Midbrain (tissue), 1 donor: ENCODE data around the gene UQCRH.
"Not testable (repeated sequence)": the region's sequence is repeated elsewhere in the genome, so short reads cannot be mapped to it uniquely, and the experiment has no call there.

Source experiments
- DNase-seq: peaks from one replicate; lab custom pipeline; 2025; lab: John Stamatoyannopoulos, UW

UQCRH gene

DNA sequence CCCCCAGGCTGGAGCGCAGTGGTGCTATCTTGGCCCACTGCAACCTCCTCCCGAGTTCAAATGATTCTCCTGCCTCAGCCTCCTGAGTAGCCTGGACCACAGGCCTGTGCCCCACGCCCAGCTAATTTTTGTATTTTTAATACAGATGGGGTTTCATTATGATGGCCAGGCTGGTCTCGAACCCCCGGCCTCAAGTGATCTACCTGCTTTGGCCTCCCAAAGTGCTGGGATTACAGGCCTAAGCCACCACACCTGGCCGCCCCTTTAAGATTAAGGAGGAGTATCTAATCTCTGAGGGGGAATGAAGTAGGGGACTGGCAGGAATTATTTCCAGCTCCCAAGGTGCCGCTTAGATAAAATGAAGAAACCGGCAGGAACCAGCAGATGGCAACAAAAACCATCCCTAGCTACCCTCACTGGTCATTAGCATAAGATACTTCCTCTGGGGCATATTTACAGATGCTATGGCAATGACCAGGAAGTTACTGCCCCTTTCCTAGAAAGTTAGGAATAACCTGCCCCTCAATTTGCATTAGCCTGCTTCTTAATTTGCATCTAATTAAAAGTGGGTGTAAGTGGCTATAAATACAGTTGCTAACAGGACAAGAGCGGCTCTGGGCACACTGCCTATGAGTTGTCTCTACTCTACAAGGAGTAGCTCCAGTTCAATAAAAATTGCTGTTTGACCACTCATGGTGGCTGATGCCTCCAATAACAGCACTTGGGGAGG is 30.0 kb downstream of the UQCRH start:
- peak; percentile 20 for DNase-seq

GRCh38 chr1:46334030-46334384 is 30.5 kb downstream of the UQCRH start:
- no peak for DNase-seq

DNA sequence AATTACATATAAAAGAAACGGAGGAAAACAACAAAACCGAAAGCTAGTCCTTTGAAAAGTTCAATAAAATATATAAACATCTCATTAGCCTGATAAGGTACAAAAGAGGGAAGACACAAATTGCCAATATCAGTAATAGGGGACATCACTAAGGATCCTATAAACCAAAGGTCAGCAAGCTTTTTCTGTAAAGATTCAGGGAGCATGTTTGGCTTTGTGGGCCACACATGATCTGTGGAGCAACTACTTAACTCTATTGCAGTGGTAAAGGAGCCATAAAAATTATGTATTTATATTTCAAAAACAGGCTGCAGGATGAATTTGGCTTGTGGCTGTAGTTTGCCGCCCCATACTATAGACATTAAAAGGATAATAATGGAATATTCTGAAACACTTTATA is 31.6 kb downstream of the UQCRH start:
- no peak for DNase-seq

DNA sequence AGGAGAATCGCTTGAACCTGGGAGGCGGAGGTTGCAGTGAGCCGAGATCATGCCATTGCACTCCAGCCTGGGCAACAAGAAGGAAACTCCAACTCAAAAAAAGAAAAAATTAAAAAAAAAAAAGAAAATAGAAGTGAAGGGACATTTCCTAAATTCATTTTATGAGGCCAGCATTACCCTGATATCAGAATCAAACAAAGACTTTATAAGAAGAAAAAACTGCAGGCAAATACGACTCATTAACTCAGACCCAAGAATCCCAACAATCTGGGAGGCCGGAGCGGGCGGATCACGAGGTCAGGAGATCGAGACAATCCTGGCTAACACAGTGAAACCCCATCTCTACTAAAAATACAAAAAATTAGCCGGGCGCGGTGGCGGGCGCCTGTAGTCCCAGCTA is 33.9 kb downstream of the UQCRH start:
- DNase-seq = not testable (repeated sequence)

DNA sequence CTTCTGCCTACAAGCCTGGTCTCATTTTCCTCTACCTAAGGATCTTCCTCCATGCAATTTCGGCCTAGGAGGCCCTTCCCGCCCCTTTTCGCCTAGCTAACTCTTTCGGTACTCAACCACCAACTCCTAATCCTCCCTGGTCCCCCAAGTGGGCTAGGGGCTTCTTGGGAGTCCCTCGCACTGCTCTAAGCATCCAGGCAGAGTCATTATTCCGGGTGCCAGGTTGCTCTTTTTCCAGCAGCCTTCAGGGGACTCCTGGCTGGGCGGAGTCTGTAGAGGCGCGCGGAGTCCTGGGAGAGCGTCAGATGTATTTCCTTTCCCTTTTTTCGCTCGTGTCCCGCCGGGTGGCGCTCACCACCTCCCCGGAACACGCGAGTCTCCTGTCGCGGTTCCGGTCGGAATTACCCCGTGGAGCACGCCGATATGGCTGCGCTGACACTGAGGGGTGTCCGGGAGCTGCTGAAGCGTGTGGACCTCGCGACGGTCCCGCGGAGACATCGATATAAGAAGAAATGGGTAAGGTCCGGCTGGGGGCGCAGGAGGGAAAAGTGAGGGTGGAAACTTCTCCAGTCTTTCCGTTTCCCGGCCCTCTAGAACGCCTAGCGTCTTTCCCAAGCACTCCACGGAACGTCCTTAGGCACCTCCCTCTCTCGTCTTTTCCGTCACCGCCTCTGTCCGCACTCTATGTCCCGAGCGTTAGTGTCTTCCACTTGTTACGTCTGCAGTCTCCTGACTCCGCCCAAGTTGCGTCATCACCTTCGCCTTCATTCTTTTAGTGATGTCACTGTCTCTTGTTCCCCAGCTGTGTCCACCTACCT is 37.1 kb downstream of the UQCRH start, which contains the start of gene NSUN4:
TSS of gene NSUN4 (plus strand) at position 404 of the 818 bp plus-strand sequence. CDS start at position 424, 20 bp downstream.
- DNase-seq = peak; percentile 94

DNA sequence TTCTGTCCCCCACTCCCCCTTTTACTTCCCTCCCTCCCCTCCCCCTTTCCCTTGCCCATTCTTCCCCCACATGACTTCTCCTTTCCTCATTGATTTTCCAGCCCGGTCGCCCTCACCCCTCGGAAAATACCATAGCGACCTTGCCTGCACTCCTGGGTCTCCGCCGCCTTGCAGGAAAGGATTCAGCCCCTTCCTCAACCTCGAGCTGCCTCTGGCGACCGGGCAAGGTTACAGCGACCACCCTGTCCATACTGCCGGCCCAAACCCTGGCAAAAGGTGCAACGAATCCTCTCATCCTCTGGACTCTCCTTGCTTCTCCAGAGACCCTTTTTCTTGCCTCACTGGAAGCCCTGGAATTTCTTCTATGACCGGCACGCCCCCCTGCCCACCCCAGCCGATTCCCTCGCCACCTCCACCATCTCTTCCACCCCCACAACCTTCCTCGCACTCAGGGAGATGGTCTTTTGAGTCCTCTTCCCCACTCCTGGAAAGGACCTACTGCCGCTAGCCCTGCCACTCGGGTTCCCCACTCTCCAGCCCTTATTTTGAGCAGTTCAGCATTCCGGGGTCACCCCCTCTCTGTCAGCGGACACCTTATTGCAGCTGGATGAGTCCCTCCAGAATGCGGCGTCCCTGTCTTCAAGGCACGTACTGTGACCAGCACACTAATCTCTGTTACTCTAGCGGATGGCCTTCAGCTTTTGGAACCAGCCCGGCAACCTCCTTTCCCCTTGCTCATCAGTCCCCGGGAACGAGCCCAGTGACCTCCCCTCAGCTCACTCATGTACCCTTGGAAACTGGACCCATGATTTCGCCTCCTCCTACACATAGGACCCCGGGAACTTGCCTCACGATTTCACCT is 38.0 kb downstream of the UQCRH start:
- no peak for DNase-seq

DNA sequence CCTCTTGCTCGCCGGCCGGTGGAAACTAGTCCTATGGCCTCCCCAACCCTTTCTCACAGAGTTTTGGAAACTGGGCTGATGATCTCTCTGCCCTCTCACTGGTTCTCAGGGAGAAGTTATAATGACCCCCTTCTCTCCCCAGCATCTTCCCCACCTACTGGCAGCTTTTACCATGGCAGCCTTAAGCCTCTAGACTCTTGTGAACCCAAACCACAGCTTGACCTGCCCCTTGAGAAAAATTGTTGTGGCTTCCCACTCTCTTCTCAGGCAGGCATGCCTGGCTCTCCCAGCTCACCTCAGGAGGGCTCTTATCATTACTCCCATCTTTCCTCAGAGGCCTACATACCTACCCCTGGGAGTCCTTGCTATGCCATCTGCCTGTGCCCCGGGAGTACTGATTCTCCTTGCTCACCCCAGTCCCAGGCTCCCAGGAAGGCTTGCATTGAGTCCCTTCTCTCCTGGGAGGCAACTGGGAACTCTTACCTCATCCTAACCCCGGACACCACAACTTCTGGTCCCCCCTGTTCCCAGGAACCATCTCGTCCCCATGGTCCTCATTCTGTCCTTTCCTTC is 38.7 kb downstream of the UQCRH start:
- DNase-seq = no peak

- no peak for DNase-seq
These were observed 39.3 kb downstream of the UQCRH start for GRCh38 chr1:46342677-46343350.

GRCh38 chr1:46343351-46343695 is 39.8 kb downstream of the UQCRH start:
- no peak for DNase-seq

GRCh38 chr1:46343705-46344104 is 40.2 kb downstream of the UQCRH start:
- no peak for DNase-seq

DNA sequence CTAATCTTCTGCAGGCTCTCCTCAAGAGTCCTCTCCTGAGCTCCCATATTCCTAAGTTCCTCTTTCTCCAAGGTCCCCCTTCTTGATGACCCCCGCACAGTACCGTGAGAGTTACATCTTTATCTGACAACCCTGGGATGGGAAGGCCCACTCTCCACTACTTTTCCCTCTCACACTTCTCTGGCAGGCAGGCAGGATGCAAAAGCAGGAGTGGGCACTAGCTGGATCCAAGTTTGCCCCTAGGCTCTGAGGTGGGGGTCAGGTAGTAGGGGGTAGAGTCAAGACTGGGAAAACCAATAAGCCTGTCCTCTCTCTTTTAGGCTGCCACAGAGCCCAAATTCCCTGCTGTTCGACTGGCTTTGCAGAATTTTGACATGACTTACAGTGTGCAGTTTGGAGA is 41.0 kb downstream of the UQCRH start:
- DNase-seq = no peak

DNA sequence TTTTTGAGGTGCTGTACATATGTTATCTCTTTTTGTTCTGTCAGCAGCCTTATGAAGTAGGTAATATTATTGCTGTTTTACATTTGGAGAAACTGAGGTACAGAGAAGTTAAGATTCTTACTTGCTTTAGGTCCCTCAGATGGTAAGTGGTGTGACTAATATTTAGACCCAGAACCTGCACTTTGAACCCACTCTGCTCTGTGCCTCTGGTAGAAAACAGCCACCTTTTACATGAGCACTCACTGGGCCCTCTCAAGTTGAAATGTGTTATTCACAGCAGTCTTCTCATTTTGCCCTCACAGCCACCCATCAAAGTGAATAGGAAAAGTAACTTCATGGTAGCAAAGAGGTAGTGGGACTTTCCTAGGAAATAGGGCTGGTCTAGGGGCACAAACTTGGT is 41.8 kb downstream of the UQCRH start:
- DNase-seq = no peak

GRCh38 chr1:46352363-46352762 is 48.9 kb downstream of the UQCRH start:
- no peak for DNase-seq

DNA sequence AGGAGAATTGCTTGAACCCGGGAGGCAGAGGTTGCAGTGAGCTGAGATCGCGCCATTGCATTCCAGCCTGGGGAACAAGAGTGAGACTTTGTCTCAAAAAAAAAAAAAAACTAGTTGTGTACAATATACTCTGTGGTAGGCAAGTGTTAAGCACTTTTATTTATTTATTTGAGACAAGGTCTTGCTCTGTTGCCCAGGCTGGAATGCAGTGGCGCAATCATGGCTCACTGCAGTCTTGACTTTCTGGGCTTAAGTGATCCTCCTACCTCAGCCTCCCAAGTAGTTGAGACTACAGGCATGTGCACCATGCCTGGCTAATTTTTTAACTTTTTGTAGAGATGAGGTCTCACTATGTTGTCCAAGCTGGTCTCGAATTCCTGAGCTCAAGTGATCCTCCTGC is 52.4 kb downstream of the UQCRH start:
- DNase-seq = not testable (repeated sequence)

- DNase-seq = no peak
These were observed 58.7 kb downstream of the UQCRH start for GRCh38 chr1:46362158-46362557.

- no peak for DNase-seq
These were observed 59.6 kb downstream of the UQCRH start for GRCh38 chr1:46363121-46363520.

DNA sequence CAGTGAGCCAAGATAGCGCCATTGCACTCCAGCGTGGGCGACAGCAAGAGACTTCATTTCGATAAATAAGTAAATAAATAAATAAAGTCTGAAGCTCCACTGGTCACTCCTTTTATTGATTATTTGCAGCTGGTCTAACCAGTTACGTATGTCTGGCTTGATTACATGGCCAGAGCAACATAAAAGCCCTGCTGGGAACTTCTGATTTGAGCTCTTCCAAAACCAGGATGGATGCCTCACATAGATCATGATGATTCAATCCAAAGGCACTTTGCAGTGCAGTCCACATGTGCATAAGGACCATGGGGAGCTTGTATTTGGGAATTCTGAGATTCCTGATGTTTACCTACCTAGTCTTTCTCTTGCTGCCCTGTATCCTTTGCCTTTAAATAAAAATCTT is 61.1 kb downstream of the UQCRH start:
- no peak for DNase-seq

- not testable (repeated sequence) for DNase-seq
These were observed 62.3 kb downstream of the UQCRH start for GRCh38 chr1:46365796-46366195.
